ENCODE data around the gene NECTIN1.

NECTIN1 gene

GRCh38 chr11:119774172-119774763 lies 45.3 kb upstream of the NECTIN1 start:
- H3K4me3 ChIP-seq (replicated peaks; ENCODE audit: low read depth, low read length) = no peak overlapping the region
- no peak for TF ChIP-seq CTCF (IDR thresholded peaks at IDR 0.05; ENCODE audit: low read length, missing control alignments)
- peak; percentile 44 for DNase-seq (ENCODE audit: low read depth)

- no peak overlapping the region for H3K4me3 ChIP-seq (replicated peaks; ENCODE audit: low read depth, low read length)
- DNase-seq (ENCODE audit: low read depth) = no peak
- no peak for TF ChIP-seq CTCF (IDR thresholded peaks at IDR 0.05; ENCODE audit: low read length, missing control alignments)
Observed at GRCh38 chr11:119772641-119773415, 43.8 kb upstream of the NECTIN1 start.

GRCh38 chr11:119772076-119772475 lies 43.1 kb upstream of the NECTIN1 start:
- DNase-seq (ENCODE audit: low read depth) = no peak
- no peak overlapping the region for H3K4me3 ChIP-seq (replicated peaks; ENCODE audit: low read depth, low read length)
- no peak for TF ChIP-seq CTCF (IDR thresholded peaks at IDR 0.05; ENCODE audit: low read length, missing control alignments)

DNA sequence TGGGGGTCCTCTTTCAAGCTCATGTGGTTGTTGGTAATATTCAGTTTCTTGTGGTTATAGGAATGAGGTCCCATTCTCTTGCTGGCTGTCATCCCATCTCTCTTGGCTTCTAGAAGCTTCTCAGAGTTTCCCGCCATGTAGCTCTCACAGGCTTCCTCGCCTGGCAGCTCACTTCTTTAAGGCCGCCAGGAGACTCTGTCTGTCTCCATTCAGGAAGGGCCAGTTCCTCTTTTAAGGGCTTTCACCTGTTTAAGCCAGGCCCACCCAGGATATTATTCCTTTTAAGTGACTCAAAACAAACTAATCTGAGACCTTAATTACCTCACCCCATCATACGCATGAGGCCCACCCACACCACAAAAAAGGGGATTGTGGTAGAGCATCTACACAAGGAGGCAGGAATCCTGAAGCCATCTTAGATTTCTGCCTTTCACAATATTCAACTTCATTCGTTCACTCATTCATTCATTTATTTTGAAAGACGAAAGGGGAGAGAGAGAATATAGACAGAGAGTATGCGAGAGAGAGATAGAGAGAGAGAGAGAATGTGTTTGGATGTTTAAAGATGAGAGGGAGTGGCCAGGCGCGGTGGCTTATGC lies 42.3 kb upstream of the NECTIN1 start:
- no peak for DNase-seq (ENCODE audit: low read depth)
- H3K4me3 ChIP-seq (replicated peaks; ENCODE audit: low read depth, low read length) = no peak overlapping the region
- TF ChIP-seq CTCF (IDR thresholded peaks at IDR 0.05; ENCODE audit: low read length, missing control alignments) = no peak

GRCh38 chr11:119765628-119766027 lies 36.6 kb upstream of the NECTIN1 start:
- no peak overlapping the region for H3K4me3 ChIP-seq (replicated peaks; ENCODE audit: low read depth, low read length)
- no peak for TF ChIP-seq CTCF (IDR thresholded peaks at IDR 0.05; ENCODE audit: low read length, missing control alignments)
- DNase-seq (ENCODE audit: low read depth) = no peak

GRCh38 chr11:119764108-119764868 lies 35.3 kb upstream of the NECTIN1 start:
- no peak for DNase-seq (ENCODE audit: low read depth)
- H3K4me3 ChIP-seq (replicated peaks; ENCODE audit: low read depth, low read length) = no peak overlapping the region
- no peak for TF ChIP-seq CTCF (IDR thresholded peaks at IDR 0.05; ENCODE audit: low read length, missing control alignments)
